ENCODE measurements around the gene SLK. TPM values are rescaled to one million over a fixed set of nuclear protein-coding genes. Genes with fewer than 3 reads are reported as not detected.

SLK gene
- polyA plus RNA-seq, 10 donors, result 25.6 to 38.2 (median 30.3) TPM

DNA sequence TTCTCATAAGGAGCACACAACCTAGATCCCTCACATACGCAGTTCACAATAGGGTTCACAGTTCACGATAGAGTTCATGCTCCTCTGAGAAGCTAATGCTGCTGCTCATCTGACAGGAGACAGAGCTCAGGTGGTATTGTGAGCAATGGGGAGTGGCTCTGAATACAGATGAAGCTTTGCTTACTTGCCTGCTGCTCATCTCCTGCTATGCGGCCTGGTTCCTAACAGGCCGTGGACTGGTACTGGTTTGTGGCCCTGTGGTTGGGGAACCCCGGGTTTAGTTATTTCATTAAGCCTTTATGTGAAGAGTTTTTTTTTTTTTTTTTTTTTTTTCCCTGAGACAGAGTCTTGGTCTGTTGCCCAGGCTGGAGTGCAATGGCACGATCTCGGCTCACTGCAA, 19.4 kb downstream of the SLK start:
- DNase-seq, result no peak

GRCh38 chr10:103990121-103990520, 23.2 kb downstream of the SLK start:
- no peak for DNase-seq

DNA sequence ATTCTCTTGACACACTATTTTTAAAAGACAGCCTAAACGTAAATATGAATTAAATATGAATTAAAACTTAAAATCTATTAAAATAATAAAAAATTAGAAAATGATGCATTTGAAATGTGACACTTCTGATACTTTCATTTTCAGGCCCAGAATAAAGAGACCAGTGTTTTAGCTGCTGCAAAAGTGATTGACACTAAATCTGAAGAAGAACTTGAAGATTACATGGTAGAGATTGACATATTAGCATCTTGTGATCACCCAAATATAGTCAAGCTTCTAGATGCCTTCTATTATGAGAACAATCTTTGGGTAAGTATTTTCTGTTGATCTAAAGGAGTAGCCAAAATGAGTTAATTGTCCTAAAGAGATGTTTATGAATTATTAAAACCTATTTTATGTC, 23.6 kb downstream of the SLK start:
- DNase-seq, result no peak

- DNase-seq, result no peak
These were observed 24.6 kb downstream of the SLK start for GRCh38 chr10:103991393-103992128.

DNA sequence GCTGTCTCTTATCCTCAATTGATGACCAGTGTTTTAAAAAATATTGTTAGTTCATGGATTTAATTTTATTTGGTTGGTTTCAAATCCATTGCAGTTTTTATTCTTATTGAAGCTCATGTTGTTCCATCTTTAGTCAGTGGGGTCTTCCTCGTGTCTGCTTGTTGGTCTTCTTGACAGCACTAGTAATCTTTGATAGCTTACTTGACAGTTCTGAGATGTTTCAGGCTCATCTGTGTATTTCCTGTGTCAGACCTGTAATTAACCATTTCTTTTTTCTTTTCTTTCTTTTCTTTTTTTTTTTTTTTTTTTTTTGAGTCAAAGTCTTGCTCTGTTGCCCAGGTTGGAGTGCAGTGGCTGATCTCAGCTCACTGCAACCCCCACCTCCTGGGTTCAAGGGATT, 28.2 kb downstream of the SLK start:
- no peak for DNase-seq

- DNase-seq, result no peak
These were observed 31.9 kb downstream of the SLK start for GRCh38 chr10:103998805-103999204.

DNA sequence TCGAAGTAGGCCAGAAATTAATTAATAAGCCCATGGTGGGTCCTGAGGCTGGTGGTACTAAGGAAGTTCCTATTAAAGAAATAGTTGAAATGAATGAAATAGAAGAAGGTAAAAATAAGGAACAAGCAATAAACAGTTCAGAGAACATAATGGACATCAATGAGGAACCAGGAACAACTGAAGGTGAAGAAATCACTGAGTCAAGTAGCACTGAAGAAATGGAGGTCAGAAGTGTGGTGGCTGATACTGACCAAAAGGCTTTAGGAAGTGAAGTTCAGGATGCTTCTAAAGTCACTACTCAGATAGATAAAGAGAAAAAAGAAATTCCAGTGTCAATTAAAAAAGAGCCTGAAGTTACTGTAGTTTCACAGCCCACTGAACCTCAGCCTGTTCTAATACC, 36.0 kb downstream of the SLK start:
- no peak for DNase-seq

DNA sequence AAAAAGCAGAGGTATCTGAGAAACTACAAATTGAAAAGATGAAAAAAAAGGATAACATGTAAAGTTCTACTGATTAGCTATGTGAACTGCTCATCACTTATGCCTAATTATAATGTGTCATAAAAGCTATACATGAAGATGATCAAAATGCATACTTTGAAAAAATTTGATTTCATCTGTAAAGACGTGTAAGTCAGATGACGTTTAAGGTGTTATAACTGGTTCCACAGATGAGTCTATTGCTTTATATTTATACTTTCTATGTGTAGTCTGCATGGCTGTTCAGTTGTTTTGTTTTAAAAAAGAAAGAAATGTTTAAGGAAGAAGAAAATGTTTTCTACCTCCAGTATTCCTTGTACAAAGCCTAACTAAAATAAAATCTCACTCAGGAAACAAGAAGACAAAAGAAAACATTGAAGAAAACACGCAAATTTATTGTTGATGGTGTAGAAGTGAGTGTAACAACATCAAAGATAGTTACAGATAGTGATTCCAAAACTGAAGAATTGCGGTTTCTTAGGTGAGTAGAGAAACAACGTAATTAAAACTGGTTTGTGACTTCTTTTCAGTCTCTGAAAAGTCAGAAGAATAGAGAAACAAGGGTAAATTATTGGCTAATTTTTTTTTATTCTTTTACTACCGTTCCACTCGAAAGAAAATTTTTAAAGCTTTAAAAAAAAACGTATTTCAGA, 38.4 kb downstream of the SLK start:
- DNase-seq, result no peak

DNA sequence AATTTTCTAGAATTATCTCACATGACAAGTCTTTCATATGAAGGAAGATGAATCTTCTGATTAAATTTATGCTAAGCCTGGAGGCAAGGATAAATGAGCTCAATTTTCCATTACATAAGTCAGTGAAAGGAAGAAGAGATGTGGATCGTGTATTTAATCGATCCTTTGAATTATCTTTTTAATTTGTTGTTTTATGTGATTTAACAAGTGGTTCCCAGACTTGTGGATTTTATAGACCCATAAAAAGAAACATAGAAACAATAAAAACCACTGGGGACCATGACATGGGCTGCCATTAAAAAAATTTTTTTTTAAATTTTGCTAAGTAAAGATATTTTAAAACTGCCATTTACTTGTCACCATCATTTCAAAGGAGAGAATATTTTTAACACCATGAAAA, 45.0 kb downstream of the SLK start:
- DNase-seq, result no peak

- DNase-seq, result no peak
These were observed 46.5 kb downstream of the SLK start for GRCh38 chr10:104013489-104013888.

- DNase-seq, result no peak
These were observed 47.2 kb downstream of the SLK start for GRCh38 chr10:104014176-104014575.

DNA sequence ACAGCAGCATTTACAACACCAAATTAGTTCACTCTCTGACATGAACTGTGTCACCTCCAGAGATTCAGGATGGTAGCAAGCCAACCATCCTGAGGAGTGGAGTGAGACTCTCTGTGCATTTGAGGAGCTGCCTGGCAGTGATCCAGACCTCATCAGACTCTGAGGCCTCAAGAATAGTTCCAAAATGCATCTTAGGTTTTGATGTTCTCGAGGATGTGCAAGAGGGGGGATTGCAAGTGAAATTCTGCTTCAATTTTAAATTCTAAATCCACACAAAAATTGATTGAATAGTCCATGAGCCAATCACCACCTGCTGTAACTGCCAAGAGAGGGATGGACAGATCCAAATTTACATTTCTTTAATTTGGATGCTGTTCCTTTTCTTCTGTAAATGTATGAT, 49.7 kb downstream of the SLK start:
- no peak for DNase-seq

- DNase-seq, result no peak
These were observed 51.5 kb downstream of the SLK start for GRCh38 chr10:104018471-104018870.

DNA sequence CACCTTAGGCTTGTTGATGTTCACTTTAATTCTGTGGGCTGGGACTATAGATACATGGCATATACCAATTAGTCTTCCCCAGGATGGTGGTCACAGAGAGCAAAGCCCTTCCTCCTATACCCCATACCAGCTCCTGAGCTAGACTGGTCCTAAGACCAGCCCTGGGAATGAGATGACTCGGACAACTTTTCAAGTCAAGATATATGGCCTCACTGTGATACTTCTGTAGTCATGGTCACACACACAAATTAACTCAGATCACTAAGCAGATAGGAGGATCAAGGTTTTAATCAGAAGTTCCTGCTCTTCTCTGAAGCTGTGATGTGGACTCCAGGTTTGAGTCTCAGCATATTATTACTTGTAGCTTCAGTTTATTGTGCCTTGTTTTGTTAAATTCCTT, 53.1 kb downstream of the SLK start:
- DNase-seq, result no peak

DNA sequence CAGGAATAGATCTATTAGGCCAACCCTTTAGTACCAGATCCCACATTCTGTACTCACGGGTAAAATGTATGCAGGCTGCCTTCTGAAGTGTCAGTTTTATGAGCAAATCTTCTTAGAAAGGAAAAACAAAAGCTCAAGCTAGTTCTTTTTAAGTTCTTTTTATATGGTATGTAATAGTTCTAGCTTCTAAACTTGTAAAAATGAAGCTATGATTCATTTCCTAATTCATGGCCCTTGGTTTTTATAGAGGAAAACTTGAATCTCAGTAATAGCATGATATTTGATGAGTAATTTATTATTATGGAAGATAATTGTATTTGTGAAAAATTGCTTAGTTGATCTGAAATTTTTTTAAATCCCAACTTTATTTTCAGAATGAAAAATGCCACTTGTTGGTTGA, 54.3 kb downstream of the SLK start:
- DNase-seq, result no peak

GRCh38 chr10:104022026-104022425, 55.1 kb downstream of the SLK start:
- no peak for DNase-seq

- DNase-seq, result no peak
These were observed 58.6 kb downstream of the SLK start for GRCh38 chr10:104025524-104025923.

- no peak for DNase-seq
These were observed 59.8 kb downstream of the SLK start for GRCh38 chr10:104026762-104027161.

- no peak for DNase-seq
These were observed 61.2 kb downstream of the SLK start for GRCh38 chr10:104028146-104028545.

- DNase-seq, result no peak
These were observed 62.0 kb downstream of the SLK start for GRCh38 chr10:104028823-104029520.

DNA sequence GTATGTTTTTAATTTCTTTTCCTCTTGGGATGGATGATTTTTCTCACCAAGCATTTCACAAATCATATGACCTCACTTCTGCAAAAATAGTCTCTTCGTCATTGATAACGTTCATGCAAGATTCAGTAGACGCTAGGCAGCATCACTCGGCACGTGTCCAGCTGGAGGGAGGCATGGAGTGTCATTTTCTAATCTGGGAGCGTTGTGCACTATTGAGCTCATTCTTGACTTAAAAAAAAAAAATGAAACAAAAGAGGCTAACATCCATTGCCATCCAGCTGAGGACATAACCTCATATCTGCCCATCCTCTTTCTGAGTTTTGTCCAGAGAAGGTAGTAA, 62.6 kb downstream of the SLK start:
- peak; percentile 18 to 50 (median 43) for DNase-seq

- no peak for DNase-seq
These were observed 64.7 kb downstream of the SLK start for GRCh38 chr10:104031631-104032030.

DNA sequence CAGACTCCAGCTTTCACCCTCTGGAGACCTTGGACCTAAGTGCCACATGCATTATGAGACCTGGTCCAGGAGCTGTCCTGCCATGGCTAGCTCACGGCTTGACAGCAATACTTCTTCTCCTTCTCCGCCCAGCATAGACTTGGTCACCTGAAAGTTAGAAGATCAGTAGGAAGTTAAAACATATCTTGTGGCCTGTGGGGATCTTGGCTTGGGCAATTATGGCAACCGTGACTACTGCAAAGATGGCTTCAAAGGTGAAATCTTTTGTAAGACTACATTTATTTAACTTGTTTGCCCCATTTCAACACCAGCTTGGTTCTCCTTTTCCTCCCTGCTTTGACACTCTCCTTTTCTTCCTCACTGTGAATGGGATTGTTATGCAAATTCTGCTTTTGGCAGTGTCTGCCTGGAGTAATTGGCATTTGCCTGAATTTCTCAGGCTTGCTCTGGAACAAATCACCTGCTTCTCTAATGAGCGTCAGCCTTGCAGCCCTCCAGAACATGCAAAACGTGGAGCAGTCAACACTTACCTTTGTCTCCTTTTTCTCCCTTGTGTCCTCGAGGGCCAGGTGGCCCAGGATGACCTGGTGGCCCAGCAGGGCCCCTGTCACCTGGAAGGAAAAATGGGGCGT, 65.3 kb downstream of the SLK start:
- DNase-seq, result no peak

Measured in muscle of back (tissue), 11 donors.